Fibroblast of lung (primary cell): ENCODE data around the gene SPRY2.

Experiments
- EZH2 ChIP-seq: IDR thresholded peaks from 2 replicates; pipeline ENCODE4 v1.5.1; 2012; ENCODE audit warnings: low read length, control low read depth, mild to moderate bottlenecking; ENCODE audit errors: missing control alignments
- TF ChIP-seq, protein P1 (sequence below), 2 donors: IDR thresholded peaks in 1 of 2; conservative IDR thresholded peaks in 1 of 2; 1 replicate in 1 of 2; 2 replicates in 1 of 2; pipeline ENCODE4 v1.5.1; 2011 to 2012; ENCODE audit warnings: low read length in 2 of 2, control low read depth in 1 of 2, inconsistent platforms in 1 of 2, low read depth in 1 of 2, mild to moderate bottlenecking in 1 of 2

- TF ChIP-seq, protein P1, sequence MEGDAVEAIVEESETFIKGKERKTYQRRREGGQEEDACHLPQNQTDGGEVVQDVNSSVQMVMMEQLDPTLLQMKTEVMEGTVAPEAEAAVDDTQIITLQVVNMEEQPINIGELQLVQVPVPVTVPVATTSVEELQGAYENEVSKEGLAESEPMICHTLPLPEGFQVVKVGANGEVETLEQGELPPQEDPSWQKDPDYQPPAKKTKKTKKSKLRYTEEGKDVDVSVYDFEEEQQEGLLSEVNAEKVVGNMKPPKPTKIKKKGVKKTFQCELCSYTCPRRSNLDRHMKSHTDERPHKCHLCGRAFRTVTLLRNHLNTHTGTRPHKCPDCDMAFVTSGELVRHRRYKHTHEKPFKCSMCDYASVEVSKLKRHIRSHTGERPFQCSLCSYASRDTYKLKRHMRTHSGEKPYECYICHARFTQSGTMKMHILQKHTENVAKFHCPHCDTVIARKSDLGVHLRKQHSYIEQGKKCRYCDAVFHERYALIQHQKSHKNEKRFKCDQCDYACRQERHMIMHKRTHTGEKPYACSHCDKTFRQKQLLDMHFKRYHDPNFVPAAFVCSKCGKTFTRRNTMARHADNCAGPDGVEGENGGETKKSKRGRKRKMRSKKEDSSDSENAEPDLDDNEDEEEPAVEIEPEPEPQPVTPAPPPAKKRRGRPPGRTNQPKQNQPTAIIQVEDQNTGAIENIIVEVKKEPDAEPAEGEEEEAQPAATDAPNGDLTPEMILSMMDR (conservative IDR thresholded peaks at IDR 0.05 in 1 of 2, IDR thresholded peaks at IDR 0.05 in 1 of 2; ENCODE audit: low read depth in 1 of 2, low read length in 2 of 2): no peak
- TF ChIP-seq EZH2: no peak
These were observed 35.2 kb downstream of the SPRY2 start for GRCh38 chr13:80305737-80306136.
